VCaP (cell line): Measurements from ENCODE around the gene RASGEF1C.

ENCODE experiments used
- H3K27ac ChIP-seq: fragments of 450-650 bp; 2 replicates; pipeline ENCODE4 v1.5.1; 2017
- CTCF ChIP-seq: fragments of 450-650 bp; conservative IDR thresholded peaks from 2 replicates; pipeline ENCODE4 v1.5.1; 2017; ENCODE audit warnings: mild to moderate bottlenecking, moderate library complexity

RASGEF1C gene

GRCh38 chr5:180154821-180155364, 54.1 kb downstream of the RASGEF1C start:
- no peak for TF ChIP-seq CTCF
- no peak overlapping the region for H3K27ac ChIP-seq

- no peak for TF ChIP-seq CTCF
- H3K27ac ChIP-seq = no peak overlapping the region
These were observed 55.0 kb downstream of the RASGEF1C start for GRCh38 chr5:180153991-180154390.

DNA sequence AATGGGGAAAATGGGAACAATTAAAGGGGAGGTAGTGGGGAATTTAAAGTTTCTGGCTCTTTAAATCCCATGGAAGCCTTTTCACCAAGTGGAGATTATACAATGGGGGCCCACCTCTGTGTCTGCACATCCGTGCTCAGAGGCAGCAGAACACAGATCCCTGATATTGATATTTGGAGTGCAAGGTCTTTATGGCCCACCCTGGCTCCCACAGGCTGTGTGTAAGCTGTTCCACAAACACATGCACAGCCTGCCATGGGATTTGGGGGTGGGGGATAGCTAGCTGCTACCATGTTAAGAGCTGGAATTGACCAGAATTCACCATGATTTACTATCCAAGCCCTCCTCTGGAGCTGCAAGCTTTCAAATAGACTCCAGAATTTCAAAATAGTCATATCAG, 55.9 kb downstream of the RASGEF1C start:
- TF ChIP-seq CTCF = no peak
- no peak overlapping the region for H3K27ac ChIP-seq

DNA sequence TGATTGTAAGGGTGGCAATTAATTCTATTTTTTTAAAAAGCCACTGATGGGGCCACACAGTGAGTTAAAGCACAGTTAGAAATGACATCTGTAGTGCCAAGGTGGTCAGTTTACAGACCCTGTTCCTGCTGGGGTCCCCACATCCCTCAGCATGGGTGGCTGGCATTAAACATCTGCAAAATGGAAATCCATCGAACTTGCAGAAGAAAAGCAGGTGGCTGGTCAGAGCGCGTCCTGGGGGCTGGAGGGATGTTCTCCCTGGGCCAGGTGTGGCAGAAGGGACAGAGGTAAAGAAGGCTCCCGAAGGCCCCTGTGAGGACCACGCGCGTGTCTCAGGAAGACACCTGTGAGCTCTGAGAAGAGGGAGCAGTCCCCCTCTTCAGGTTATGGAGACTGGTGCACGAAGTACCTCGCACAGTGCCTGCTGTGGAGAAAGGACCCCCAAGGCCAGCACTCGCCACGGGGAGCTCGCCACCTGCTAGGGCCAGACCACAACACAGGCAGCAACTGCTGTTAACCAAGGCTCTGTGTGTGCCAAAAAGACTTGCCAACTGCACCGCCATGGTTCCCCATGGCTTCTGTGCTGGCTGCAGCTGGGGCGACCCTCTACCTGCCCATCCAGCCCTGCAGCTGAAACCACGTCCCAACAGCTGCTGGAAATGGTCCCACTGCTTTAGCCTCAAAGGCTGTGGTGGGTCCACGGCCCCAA, 65.2 kb downstream of the RASGEF1C start:
- TF ChIP-seq CTCF = no peak
- H3K27ac ChIP-seq = no peak overlapping the region

DNA sequence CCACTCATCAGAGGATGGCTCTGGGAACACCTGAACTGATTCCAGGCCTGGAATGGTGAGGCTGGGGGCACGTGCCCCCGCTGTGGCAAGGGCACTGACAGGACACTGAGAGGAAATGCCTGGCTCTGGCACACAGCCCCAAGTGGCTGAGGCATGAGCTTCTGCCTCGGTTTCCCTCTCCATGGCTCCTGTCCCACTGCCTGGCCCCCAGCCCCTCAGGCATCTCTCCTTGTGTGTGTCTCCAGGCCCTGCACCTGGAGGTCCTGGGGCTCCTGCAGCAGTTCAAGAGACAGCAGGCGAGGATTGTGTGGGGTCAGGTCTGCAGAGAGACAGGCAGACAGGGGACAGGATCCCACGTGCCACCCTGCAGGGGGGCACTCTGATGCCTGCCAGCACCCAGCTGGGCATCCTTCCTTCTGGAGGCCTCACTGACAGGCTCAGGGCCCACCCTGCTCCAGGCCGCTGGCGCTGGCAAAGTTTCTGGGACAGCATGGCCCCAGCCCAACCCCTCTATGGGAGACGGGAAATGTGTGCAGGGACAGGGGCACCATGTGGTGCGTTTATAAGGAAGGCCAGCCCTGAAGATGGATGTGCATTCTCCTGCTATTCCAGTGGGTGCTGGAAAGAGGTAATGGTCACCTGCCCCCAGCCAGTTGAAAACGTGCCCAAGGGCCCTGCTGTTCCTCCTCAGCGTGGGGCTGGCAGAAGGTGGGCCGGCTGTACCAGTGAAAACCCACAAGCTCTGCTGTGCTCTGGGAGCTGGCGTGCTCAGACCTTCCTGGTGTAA, 66.0 kb downstream of the RASGEF1C start:
- TF ChIP-seq CTCF = no peak
- H3K27ac ChIP-seq = no peak overlapping the region

GRCh38 chr5:180142021-180142765, 66.8 kb downstream of the RASGEF1C start:
- no peak overlapping the region for H3K27ac ChIP-seq
- no peak for TF ChIP-seq CTCF
